VCaP (cell line): ENCODE data around the gene PCED1B.

Experiments
- H3K27ac ChIP-seq: fragments of 450-650 bp; 2 replicates; pipeline ENCODE4 v1.5.1; 2017
- CTCF ChIP-seq: fragments of 450-650 bp; conservative IDR thresholded peaks from 2 replicates; pipeline ENCODE4 v1.5.1; 2017; ENCODE audit warnings: mild to moderate bottlenecking, moderate library complexity

PCED1B gene

GRCh38 chr12:47131011-47131410, 51.6 kb downstream of the PCED1B start:
- TF ChIP-seq CTCF = no peak
- no peak overlapping the region for H3K27ac ChIP-seq

GRCh38 chr12:47134005-47134404, 54.6 kb downstream of the PCED1B start:
- no peak for TF ChIP-seq CTCF
- no peak overlapping the region for H3K27ac ChIP-seq

- H3K27ac ChIP-seq = no peak overlapping the region
- TF ChIP-seq CTCF = no peak
These were observed 56.2 kb downstream of the PCED1B start for GRCh38 chr12:47135578-47135977.

GRCh38 chr12:47139000-47139681, 59.7 kb downstream of the PCED1B start:
- no peak overlapping the region for H3K27ac ChIP-seq
- TF ChIP-seq CTCF = no peak

GRCh38 chr12:47141459-47141858, 62.0 kb downstream of the PCED1B start:
- H3K27ac ChIP-seq = no peak overlapping the region
- TF ChIP-seq CTCF = no peak

- no peak for TF ChIP-seq CTCF
- H3K27ac ChIP-seq = no peak overlapping the region
These were observed 65.3 kb downstream of the PCED1B start for GRCh38 chr12:47144769-47145168.

- H3K27ac ChIP-seq = no peak overlapping the region
- TF ChIP-seq CTCF = no peak
These were observed 65.8 kb downstream of the PCED1B start for GRCh38 chr12:47145188-47145587.
